HG02852 (cell line): Measurements from ENCODE around the gene GRAP2.

Experiments
- ATAC-seq: cut with Tn5 transposase; IDR thresholded peaks from one replicate; pipeline ENCODE4 v1.9.1; 2021; ENCODE audit warnings: mild to moderate bottlenecking, moderate library complexity; ENCODE audit not compliant: unreplicated experiment

The GRAP2 gene

DNA sequence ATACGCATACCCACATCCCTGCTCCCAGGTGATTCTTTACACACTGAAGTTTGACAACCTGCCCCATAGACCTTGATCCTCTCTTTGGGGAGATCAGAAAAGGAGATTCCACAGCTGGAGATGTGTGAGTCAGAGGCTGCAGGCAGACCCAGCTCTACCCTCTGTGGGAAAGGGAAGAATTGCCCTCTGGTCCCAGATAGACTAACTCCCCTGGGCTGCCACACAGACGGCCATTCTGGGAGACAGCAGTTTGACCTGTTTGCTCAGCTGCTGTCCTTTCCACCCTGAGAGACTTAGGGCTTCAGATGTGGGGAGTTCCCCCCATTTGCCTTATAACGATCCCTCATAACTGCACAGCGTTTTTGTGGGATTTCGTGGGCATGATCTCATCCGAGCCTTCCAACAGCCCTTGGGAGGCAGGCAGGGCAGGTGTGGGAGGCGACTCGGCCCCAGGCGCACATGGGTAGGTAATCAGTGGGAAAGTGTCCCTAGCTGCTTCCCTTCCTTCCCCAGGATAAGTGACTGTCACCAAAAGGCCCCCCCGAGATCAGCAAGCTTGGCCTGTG, 107.9 kb downstream of the GRAP2 start:
- ATAC-seq: no peak

DNA sequence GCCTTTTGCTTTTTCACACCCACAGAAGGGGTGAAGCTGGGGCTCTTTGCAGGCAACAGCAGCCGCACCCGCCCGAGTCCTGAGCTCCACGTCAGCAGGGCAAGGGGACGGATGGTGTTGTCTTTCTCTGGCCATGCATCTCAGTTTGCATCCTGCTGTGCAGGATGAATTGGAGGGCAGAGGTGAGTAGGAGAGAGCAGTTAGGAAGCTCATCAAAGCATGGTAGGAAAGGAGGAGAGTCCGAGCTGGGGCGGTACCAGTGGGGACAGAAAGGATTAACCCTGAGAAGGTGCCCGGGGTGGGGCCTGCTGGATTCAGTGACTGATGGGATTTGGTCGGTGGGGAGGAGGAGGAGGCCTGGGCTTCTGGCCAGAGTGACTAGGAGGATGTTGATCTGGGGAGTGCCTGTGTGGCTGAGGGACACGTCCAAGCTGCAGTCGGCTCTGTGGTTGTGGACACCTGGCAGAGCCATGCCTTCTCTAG, 108.4 kb downstream of the GRAP2 start:
- ATAC-seq: no peak

DNA sequence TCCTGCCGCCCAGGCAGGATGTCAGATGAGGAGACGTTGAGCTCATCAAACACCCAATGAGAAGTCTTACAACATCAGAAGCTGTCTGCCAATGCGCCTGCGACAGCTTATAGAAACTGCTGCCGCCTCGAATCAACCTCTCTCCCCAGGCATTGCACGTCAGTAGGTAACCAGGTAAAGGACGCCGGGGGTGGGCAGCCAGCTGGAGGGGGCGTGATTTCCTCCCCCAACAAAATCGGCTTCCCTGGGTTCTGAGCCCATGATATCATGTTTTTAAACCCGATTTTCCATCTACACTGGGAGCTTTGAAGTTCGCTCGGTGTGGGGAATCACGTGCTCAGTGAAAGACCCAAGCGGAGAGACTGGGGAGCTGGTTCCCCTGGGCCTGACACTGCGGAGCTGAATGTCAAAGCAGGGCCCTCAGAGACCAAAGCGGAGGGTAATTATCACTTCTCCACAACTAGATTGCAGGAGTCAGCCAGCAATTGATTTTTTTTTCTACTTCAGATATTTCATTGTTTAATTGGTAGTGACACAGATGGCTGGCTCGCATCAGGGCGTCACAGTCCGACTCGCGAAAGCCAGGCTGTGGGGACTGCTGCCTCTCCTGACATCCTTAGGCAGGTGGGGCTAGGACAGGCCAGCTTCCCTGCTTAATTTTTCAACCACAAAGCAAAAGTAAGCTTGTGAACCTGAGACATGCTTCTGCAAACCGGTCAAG, 109.2 kb downstream of the GRAP2 start:
- no peak for ATAC-seq

DNA sequence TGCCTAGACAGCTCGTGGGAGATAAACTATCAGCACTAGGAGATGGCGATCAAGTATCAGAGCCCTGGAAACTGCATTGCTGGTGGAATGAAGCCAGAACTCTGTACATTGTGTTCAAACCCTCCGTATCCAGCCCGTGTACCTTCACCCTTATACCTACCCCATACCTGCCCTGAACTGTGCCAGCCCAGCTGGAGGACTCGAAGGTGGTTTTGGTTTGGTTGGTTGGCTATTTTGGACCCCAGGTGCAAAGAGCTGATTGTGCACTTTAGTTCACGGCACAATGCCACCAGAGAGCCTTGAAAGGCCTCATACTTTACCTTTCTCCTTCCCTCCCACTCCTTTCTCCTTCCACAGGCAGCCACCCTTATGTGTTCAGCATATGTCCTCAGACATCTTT, 109.9 kb downstream of the GRAP2 start:
- no peak for ATAC-seq

DNA sequence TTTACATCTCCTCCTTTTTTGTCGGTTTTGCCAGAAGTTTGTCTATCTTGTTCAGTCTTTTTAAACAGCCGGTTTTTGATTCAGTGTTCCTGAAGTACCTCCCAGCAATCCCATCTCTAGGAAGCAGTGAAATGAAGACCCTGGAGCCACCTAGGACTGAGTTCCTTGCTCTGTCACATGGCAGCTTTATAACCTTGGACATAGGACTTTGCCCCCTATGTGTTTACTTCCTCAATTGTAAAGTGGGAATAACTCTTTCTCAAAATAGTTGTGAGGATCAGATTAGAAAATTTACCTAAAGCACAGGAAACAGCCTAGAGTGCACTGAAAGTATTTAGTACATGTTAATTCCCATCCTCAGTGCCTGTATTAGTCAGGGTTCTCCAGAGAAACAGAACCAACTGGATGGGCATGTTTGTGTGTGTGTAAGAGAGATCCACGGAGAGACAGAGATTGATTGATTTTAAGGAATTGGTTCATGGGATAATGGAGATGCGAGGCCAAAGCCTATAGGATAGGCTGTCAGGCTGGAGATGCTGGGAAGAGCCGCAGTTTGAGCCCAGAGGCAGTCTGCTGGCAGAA, 113.9 kb downstream of the GRAP2 start:
- ATAC-seq: no peak

DNA sequence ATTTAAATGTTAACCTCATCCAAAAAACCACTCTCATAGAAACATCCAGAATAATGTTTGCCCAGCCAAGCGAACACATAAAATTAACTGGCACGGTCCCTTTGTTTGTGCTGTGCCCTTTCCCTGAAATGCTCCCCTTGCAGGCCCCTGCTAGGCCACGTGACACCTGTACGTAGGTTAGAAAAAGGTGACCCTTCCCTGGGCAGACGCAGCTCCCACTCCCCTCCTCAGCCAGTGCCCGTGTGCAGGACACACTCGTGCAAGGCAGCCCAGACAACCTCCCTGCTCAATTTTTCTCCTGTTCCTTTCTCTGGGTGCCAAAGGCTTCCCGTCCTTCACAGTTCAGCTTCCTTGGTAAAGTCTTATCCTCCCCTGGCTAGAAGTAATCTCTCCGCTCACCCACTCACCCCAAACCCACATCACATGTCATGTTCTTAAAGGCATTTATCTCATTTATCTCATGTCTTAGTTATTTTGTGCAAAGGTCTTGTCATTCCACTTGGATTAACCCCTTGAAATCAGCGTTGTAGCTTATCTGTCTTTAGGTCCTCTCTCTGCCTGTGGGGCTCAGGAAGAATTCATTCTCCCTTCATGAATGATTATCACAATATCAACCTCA, 114.6 kb downstream of the GRAP2 start:
- no peak for ATAC-seq

DNA sequence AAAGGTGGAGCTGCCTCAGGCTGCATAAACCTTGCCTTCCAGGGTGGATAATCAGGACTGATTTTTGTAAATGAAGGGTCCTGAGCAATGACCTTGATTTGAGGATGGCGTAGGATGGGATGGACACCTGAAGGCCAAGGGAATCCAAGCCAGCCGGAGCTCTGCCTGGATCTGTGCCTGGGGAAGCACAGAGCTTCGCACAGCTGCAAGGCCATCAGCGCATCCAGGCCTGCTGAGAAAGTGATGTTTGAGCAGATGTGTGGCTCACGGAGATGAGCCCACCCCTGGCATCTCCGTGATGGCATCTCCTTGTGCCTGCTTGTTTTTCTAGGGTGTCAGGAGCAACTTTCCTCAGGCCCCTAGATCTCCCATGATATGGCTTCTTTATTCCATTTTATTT, 117.2 kb downstream of the GRAP2 start:
- no peak for ATAC-seq

DNA sequence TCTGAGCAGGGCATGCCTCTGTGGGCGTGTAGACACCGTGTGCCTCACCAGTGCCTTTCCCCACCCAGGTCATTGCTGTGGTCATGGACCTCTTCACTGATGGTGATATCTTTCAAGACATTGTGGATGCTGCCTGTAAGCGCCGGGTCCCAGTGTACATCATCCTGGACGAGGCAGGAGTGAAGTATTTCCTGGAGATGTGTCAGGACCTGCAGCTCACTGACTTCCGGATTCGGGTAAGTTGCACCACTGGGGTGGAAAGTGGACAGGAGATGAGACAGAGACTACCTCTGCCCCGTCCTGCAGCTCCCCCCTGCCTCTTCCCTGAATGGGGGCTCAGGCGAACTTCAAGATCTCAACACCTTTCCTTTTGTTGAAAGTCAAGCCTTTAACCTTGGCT, 118.2 kb downstream of the GRAP2 start:
- no peak for ATAC-seq

DNA sequence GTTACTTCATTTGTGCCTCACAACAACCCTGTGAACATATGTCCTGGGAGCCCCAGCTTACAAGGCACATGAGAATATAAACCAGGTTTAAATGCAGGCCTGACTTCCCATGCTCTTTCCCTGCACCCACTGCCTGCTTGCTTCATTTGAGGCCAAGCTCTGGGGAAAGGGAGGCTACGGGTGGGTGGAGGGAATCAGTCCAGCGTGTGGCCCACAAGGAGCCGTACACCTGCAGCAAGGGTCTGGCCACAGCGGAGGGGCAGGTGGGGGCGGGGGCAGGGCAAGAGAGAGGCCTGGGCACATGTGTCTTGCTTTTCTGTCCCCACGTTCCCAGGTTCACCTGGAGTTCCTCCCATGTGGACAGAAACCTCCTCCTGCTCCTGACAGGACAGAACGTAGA, 120.1 kb downstream of the GRAP2 start:
- ATAC-seq: no peak

DNA sequence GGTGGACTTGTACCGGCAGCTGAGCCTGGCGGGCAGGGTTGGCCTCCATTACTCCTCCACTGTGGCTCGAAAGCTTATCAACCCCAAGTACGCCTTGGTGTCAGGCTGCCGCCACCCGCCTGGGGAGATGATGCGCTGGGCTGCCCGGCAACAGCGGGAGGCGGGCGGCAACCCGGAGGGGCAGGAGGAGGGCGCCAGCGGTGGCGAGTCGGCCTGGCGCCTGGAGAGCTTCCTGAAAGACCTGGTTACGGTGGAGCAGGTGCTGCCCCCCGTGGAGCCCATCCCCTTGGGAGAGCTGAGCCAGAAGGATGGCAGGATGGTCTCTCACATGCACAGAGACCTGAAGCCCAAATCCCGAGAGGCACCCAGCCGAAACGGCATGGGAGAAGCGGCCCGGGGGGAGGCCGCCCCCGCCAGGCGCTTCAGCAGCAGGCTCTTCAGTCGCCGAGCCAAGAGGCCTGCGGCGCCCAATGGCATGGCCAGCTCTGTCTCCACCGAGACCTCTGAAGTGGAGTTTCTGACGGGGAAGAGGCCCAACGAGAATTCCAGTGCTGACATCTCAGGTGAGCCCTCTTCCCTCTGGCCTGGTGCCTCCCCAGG, 120.6 kb downstream of the GRAP2 start:
- ATAC-seq: no peak

DNA sequence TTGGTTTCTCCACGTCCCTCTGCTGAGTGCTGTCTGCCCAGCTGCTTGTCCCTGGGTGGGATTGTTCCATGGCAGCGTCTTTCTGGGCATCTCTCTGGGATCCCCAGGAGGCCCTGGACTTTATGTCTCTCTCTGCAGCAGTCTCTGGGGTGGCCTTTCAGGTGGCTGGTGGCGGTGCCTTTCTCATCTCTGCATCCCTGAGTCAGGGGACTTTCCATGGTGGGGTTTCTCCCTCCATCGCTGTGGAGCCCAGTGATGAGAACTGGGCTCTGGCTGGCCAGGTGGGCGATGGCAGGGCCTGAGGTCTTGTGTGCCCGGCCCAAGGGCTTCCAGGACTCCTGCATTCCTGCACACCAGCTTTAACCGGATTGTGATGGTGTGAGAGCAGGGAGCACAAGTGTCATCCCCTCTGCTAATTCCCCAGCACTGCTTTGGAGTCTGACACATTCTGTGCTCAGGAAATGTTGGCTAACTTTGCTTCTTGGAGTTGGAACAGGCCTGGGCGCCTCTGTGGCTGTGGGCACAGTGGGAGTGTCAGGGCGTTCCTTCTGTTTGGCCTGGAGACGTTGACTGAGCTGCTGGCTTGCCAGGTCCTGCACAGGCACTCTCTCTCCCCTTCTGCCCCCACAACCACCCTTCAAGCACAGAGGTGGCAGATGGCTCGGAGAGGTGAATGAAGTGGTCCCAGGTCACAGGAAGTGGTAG, 121.8 kb downstream of the GRAP2 start:
- no peak for ATAC-seq
